Activated T-cell treated with anti-CD3 and anti-CD28 coated beads for 4 hours (primary cell): Measurements from ENCODE around the gene NOTCH2.
A peak's percentile ranks its signal among the peaks of the same experiment; 100 is the strongest.
"Not testable (repeated sequence)": the region's sequence is repeated elsewhere in the genome, so short reads cannot be mapped to it uniquely, and the experiment has no call there.

Experiments
- DNase-seq: peaks from one replicate; pipeline ENCODE4 v3.0.0-alpha.2; 2020

NOTCH2 gene

DNA sequence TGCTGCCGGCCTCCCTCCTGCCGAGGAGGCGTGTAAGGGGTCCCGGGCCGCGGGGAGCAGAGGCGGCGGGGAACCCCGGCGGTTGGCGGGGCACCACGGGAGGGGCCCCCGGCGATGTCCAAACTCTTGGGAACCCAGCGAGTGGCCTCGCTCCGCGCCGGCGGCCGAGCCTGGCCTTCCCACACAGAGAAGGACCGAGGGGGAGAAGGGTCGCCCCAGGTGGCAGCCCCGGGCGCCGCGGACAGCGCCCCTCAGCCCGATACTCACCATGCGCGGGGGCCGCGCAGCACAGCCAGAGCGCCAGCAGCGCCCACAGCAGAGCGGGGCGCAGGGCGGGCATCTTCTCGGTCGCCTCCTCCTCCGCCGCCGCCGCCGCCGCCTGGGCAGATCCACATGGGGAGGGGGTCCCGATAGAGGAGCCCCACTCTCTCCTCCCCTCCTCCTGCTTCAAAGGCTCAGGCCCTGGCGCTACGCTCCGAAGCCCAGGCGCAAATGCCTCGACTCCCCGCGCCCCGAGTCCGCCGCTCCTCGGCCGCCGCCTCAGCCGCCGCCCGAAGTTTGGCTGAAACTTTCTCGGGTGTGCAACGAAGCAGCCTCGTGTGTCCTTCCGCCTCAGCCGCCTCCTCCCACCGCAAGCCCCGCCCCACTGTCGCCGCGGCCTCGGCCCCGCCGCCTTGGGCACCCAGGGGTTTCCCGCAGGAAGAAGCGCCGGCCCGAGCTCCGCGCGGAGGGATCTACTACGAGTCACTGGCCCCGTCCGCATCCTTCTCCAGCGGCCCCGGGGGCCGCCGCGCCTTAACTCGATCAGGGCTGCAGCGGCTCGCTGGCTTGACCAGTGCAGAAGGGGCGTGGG is at the start of gene NOTCH2:
TSS of gene NOTCH2 (minus strand) at position 596 of the 853 bp plus-strand sequence. CDS start at position 340, 256 bp downstream.
- DNase-seq: peak; percentile 36

DNA sequence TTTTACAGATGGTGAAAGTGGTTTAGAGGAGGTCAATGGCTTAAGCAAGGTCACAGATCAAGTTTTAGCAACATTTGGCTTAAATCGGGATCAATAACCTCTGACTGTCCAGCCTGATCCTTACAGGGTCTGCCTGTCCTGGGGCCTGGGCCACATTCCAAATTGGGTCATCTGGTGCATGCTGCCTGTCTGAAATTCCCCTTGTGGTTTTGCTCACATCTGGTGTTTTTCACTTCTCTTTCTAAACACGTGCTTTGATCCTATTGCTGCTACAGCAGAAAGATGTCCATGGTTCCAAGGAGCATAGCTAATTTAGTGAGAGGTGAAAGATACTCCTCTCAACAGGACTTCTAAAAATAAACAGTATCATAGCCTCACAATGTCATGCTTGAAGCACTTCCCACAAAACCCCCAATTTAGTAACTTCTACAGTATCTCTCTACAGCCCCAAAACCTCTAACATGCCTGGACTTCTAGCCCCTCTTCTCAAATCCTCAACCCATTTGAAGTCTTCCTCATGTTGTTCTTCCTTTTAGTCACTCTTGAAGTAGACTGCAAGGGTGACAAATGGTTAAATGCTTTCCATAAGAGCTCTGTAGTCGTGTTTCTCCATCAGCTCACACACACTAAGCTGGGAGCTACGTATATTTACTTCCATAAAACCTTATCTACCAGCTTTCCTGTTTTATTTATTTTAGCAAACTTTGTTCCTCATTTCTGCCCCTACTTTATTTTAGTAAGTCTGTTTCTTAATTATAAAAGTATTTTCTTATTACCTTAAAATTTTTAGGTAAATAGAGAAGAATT is 48.1 kb upstream of the NOTCH2 start:
- DNase-seq: not testable (repeated sequence)

DNA sequence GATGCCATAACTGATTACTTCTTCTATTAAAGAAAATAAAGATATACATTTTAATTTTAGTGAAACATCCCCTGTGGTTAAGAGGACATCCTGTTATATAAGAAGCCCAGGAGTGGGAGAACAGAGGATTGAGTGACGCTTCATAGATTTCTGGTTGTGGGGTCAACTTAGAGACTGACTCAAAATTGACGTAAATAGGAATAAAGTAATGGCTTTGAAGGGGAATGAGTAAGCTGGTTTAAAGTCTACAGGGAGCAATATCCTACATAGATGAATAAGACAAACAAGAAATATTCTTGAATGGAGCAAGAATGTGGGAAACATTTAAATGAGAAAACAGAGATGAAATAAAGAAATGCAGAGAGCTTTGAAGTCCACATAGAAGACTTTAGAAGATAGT is 46.6 kb upstream of the NOTCH2 start:
- not testable (repeated sequence) for DNase-seq

DNA sequence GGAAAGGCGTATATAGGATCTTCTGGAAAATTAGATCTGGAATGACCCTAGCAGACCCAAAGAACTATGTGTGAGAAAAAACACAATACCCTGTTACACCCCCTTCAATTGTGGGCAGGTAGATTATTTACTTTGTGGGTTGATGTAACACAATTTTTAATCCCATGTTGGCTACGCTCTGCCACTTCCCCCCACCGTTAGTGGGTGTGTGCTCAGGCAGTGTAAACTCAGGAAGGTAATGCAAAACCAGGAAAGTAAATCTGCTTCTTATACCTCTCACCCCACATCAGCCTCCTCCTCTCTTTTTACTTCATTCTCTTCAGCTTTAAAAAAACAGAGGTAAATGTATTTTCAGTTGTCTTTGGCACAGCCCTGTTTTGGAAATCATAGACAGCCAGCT is 43.7 kb upstream of the NOTCH2 start:
- not testable (repeated sequence) for DNase-seq

DNA sequence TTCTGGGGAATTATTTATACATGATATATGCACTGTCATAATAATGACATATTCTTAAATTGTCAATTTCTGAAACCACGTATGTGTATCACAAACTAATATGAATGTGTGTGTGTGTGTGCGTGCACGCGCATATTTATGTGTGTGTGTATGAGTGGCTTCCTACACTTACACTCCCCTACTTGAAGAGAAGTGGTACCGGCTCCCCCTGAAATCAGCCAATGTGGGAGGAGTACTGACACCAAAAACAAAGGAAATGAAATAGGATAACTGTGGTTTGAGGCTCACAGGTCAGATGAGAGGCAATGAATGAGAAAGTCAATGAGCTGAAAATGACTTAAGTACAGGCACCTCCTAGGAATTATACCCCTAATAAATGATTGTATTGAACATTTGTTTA is 42.8 kb upstream of the NOTCH2 start:
- not testable (repeated sequence) for DNase-seq

GRCh38 chr1:120111771-120112170 is 42.3 kb upstream of the NOTCH2 start:
- not testable (repeated sequence) for DNase-seq

DNA sequence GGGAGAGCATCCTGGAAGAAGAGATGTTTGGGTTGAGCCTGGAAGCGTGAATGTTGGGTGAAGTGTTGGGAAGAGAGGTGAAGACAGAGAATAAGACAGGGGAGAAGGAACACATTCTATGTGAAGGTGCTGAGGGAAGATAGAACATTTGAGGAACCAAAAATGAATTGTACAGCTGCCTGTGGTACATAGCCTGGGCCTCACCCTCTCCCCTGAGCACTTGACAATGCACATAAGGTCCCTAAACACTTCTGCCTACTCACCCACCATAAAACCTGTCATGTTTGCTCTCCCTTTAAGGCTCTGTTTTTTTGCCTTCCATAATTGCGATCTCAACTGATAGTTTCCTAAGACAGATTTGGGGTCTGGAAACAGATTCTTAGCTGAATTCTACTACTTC is 41.5 kb upstream of the NOTCH2 start:
- DNase-seq: not testable (repeated sequence)

GRCh38 chr1:120109656-120110055 is 40.2 kb upstream of the NOTCH2 start:
- DNase-seq: not testable (repeated sequence)

- not testable (repeated sequence) for DNase-seq
Measured at GRCh38 chr1:120109180-120109579, 39.7 kb upstream of the NOTCH2 start.

DNA sequence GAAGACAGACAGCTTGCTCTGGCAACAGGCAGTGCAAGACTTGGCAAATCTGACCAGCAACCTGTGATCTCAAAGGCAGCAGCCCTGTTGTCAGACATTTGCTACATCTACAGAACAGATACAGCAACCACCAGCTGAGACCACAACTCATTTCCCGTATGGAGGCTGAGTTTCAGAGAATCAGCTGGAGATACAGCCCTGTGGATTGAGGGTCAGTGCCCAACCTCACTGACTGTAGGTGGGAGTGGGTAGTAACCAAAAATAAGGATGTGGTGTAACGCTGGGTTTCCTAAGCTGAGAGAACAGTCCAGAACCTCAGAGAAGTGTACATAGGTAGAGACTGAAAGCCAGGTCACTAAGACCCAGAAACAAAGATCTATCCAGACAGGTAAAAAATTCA is 35.8 kb upstream of the NOTCH2 start:
- DNase-seq: not testable (repeated sequence)

GRCh38 chr1:120103768-120104167 is 34.3 kb upstream of the NOTCH2 start:
- not testable (repeated sequence) for DNase-seq

- not testable (repeated sequence) for DNase-seq
Measured at GRCh38 chr1:120101593-120101992, 32.1 kb upstream of the NOTCH2 start.

- not testable (repeated sequence) for DNase-seq
Measured at GRCh38 chr1:120100590-120100989, 31.1 kb upstream of the NOTCH2 start.

DNA sequence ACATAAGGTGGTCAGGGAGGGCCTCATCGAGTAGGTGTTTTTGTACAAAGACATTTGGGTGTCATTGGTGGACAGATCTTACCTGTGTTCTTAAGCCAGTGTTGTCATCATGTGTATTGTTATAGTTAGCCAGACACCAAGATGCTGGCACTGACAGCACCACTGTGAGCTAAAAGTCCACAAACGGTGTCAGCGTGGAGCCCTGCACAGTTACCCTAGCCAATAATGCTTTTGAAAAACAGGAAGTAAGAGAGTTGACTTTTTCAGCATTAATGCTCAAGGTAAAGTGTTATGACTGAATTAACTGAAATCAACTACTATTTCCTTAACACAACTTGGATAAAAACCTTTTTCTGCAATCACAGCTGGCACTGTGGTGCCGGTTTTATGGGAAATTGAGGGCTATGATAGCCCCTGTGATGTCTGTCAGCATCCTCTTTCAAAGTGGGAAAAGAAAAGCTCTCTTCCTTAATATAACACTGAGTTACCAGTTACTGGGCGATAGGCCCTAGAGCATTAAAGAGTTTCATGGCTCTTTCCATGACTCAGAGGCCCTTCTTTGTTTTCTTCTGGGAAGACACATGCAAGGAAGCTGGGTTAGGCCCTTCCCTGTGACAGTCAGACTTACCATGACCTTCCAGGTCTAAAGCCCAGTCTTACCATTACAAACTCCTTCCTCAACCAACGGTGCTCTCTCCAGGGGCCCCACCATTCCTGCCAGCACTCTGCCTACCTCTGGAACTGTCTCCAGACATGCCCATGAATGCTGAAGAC is 29.7 kb upstream of the NOTCH2 start:
- not testable (repeated sequence) for DNase-seq

GRCh38 chr1:120096981-120097545 is 27.6 kb upstream of the NOTCH2 start:
- not testable (repeated sequence) for DNase-seq

DNA sequence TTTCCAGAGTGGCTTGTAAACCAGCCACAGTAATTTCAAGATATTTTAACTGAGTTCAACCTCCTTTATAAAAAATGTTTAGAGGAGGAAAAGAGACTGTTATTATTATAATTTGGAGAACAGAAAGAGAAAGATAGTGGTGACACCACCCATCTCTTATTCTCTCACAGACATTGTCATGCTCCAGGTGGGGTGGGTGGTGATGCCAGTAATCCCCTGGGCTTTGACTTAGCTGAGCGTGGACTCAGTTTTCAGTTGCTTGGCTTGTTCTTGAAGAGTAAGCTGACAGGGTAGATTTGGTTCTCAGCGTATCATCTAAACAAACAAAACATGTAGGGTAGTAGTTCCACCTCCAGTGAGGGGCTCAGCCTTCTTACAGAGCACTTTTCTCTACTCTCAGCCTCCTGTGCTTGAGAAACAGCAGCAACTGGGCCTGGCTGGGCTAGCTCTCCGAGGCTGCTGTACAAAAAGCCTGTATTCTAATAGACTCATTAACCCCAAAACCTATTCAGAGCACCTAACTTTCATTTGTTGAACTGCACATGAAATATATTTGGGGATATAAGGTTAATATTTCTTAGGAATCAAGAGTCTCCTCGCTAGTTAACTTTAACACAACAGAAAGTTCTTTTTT is 24.2 kb upstream of the NOTCH2 start:
- DNase-seq: not testable (repeated sequence)

- not testable (repeated sequence) for DNase-seq
Measured at GRCh38 chr1:120092232-120093218, 23.1 kb upstream of the NOTCH2 start.

- not testable (repeated sequence) for DNase-seq
Measured at GRCh38 chr1:120090830-120091229, 21.4 kb upstream of the NOTCH2 start.

DNA sequence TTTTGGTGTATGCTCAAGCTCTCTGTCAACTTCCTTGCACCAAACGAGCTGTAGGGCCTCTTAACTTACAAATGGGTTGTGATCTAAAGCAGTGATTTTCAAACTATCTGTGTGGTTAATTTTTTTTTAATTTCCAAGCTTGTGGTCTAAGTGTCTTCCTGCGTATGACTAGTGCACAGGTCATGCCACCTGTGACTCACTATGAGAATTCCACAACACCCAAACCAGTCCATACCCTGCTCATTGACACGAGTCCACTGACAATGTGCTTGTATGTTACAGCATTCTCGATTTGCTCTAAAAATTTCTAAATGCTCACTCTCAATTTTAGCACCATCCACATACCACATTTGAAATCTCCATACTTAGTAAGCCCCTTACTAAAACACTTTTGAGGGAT is 18.5 kb upstream of the NOTCH2 start:
- DNase-seq: peak; percentile 30

DNA sequence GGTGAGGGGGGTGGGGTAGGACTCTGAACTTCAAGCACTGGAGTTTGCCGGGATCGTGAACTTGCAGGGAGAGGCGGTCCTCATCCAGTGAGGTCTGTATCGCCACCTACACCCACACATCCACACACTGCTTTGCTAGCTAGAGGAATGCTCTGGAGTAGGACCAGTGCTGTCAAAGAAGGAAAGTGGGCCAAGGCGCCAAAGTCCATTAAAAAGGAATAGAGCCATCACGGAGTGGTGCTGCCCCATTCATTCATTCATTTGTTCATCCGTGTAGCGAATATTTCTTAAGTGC is 405 bp upstream of the NOTCH2 start:
- DNase-seq: not testable (repeated sequence)

DNA sequence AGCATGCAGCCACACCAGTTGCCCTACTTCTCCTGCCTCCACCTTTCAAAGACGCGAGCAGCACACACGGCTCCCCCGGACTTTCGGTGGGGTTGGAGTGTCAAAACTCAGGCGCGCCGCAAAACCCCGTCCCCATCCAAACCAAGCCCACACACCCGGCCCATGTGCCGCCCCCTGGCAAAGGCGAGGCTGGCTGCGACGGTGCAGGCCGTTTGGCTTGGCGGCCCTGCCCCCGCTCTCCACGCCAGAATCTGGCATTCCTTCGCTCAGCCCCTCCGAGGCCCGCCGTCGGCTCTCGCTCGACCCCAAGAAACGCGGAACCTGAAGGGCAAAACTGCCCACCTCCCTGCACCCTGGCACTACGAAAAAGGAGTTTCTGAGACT is 787 bp downstream of the NOTCH2 start:
- not testable (repeated sequence) for DNase-seq
